OCI-LY7 (cell line): ENCODE measurements around the gene FOS.

Source experiments
- CTCF ChIP-seq: fragments of 200-600 bp; sonication (generic); conservative IDR thresholded peaks from 2 replicates; pipeline ENCODE4 v1.5.1; 2014; ENCODE audit warnings: mild to moderate bottlenecking, antibody characterized with exemption, low read length, moderate library complexity, mixed read lengths
- EZH2phosphoT487 ChIP-seq: fragments of 200-600 bp; sonication (generic); IDR thresholded peaks from 2 replicates; pipeline ENCODE4 v1.6.1; 2018; ENCODE audit warnings: low read depth, borderline replicate concordance, mild to moderate bottlenecking, mixed run types, antibody characterized with exemption, low read length, moderate library complexity, mixed read lengths

GRCh38 chr14:75315144-75315543 lies 36.5 kb downstream of the FOS start:
- TF ChIP-seq CTCF: no peak
- no peak for TF ChIP-seq EZH2phosphoT487
